ENCODE results near the gene FYB2. TPM values are rescaled to one million over a fixed set of nuclear protein-coding genes. Genes with fewer than 3 reads are reported as not detected.
A peak's percentile ranks its signal among the peaks of the same experiment; 100 is the strongest.

FYB2 gene
- total and polyA plus RNA-seq, 7 experiments from 2014 or later: not detected

GRCh38 chr1:56773341-56774066 lies 45.7 kb downstream of the FYB2 start:
- H3K27ac ChIP-seq (ENCODE audit: low read depth, low read length): no peak overlapping the region
- H3K4me3 ChIP-seq (ENCODE audit: low read length): peak overlapping the region; percentile 38
- H3K9me3 ChIP-seq (ENCODE audit: control insufficient read depth in 2 of 3, low read length in 3 of 3): no peaks in the 10 kb centered on the region
- Mint-ChIP-seq H3K27ac (no peak overlapping the region), H3K36me3 (peaks cover 0 to 1% (median 0%) of the 10 kb centered on the region in 5 donors), H3K4me3 (peak overlapping the region in 8 of 10 donors; percentile 26 to 77 (median 50)), H3K4me1 (peaks cover 6 to 21% (median 8%) of the 10 kb centered on the region in 7 donors), H3K9me3 (peaks cover 0 to 7% (median 0%) of the 10 kb centered on the region in 11 donors), H3K27me3 (peaks cover 0 to 11% (median 8%) of the 10 kb centered on the region in 5 donors)
- CTCF ChIA-PET: no interaction called here
- no peaks in the 10 kb centered on the region for H3K36me3 ChIP-seq (ENCODE audit: control insufficient read depth in 2 of 3, insufficient read depth in 3 of 3, low read length in 3 of 3)
- H3K4me1 ChIP-seq (ENCODE audit: control insufficient read depth in 2 of 2, insufficient read depth in 2 of 2, low read length in 2 of 2): no peaks in the 10 kb centered on the region
- POLR2A ChIA-PET: no interaction called here
- ATAC-seq (no peak), DNase-seq (no peak)
- intact Hi-C loops (cut with micrococcal nuclease): no loop called here
- H3K27me3 ChIP-seq (ENCODE audit: control insufficient read depth in 2 of 2, insufficient read depth in 2 of 2, low read length in 2 of 2): no peaks in the 10 kb centered on the region

GRCh38 chr1:56771717-56772116 lies 47.5 kb downstream of the FYB2 start:
- no peak overlapping the region for H3K4me3 ChIP-seq (ENCODE audit: low read length)
- H3K9me3 ChIP-seq (ENCODE audit: control insufficient read depth in 2 of 3, low read length in 3 of 3): no peaks in the 10 kb centered on the region
- no peaks in the 10 kb centered on the region for H3K4me1 ChIP-seq (ENCODE audit: control insufficient read depth in 2 of 2, insufficient read depth in 2 of 2, low read length in 2 of 2)
- H3K9me3 Mint-ChIP-seq: peaks cover 0 to 7% (median 0%) of the 10 kb centered on the region in 11 donors
- no peaks in the 10 kb centered on the region for H3K36me3 ChIP-seq (ENCODE audit: control insufficient read depth in 2 of 3, insufficient read depth in 3 of 3, low read length in 3 of 3)
- ATAC-seq (no peak), DNase-seq (no peak)
- no peaks in the 10 kb centered on the region for H3K27me3 ChIP-seq (ENCODE audit: control insufficient read depth in 2 of 2, insufficient read depth in 2 of 2, low read length in 2 of 2)
- ChIA-PET POLR2A (no interaction called here), CTCF (no interaction called here)
- intact Hi-C loops (cut with micrococcal nuclease): no loop called here
- no peak overlapping the region for H3K27ac ChIP-seq (ENCODE audit: low read depth, low read length)
- no peak overlapping the region for H3K4me3 Mint-ChIP-seq
- H3K27ac Mint-ChIP-seq: no peak overlapping the region
- H3K27me3 Mint-ChIP-seq: peaks cover 2 to 24% (median 16%) of the 10 kb centered on the region in 5 donors
- peaks cover 4 to 21% (median 8%) of the 10 kb centered on the region in 7 donors for H3K4me1 Mint-ChIP-seq
- peaks cover 0 to 1% (median 0%) of the 10 kb centered on the region in 5 donors for H3K36me3 Mint-ChIP-seq

- Histone ChIP-seq H3K9me3 (ENCODE audit: control insufficient read depth in 2 of 3, low read length in 3 of 3) (no peaks in the 10 kb centered on the region), H3K4me3 (ENCODE audit: low read length) (no peak overlapping the region), H3K27me3 (ENCODE audit: control insufficient read depth in 2 of 2, insufficient read depth in 2 of 2, low read length in 2 of 2) (no peaks in the 10 kb centered on the region), H3K27ac (ENCODE audit: low read depth, low read length) (no peak overlapping the region), H3K36me3 (ENCODE audit: control insufficient read depth in 2 of 3, insufficient read depth in 3 of 3, low read length in 3 of 3) (no peaks in the 10 kb centered on the region), H3K4me1 (ENCODE audit: control insufficient read depth in 2 of 2, insufficient read depth in 2 of 2, low read length in 2 of 2) (no peaks in the 10 kb centered on the region)
- H3K36me3 Mint-ChIP-seq: no peaks in the 10 kb centered on the region
- ATAC-seq (no peak), DNase-seq (no peak)
- H3K9me3 Mint-ChIP-seq: no peaks in the 10 kb centered on the region
- ChIA-PET CTCF (no interaction called here), POLR2A (no interaction called here)
- peaks cover 0 to 3% (median 0%) of the 10 kb centered on the region in 7 donors for H3K4me1 Mint-ChIP-seq
- H3K4me3 Mint-ChIP-seq: no peak overlapping the region
- intact Hi-C loops (cut with micrococcal nuclease): no loop called here
- no peak overlapping the region for H3K27ac Mint-ChIP-seq
- peaks cover 0 to 24% (median 21%) of the 10 kb centered on the region in 5 donors for H3K27me3 Mint-ChIP-seq
These were observed 60.4 kb downstream of the FYB2 start for GRCh38 chr1:56758794-56759193.

- DNase-seq: no peak
- H3K4me3 ChIP-seq (ENCODE audit: low read length): no peak overlapping the region
- H3K4me1 ChIP-seq (ENCODE audit: control insufficient read depth in 2 of 2, insufficient read depth in 2 of 2, low read length in 2 of 2): no peaks in the 10 kb centered on the region
- H3K36me3 ChIP-seq (ENCODE audit: control insufficient read depth in 2 of 3, insufficient read depth in 3 of 3, low read length in 3 of 3): no peaks in the 10 kb centered on the region
- H3K9me3 ChIP-seq (ENCODE audit: control insufficient read depth in 2 of 3, low read length in 3 of 3): no peaks in the 10 kb centered on the region
- no peak overlapping the region for H3K27ac ChIP-seq (ENCODE audit: low read depth, low read length)
- H3K9me3 Mint-ChIP-seq: no peaks in the 10 kb centered on the region
- H3K36me3 Mint-ChIP-seq: no peaks in the 10 kb centered on the region
- intact Hi-C loops (cut with micrococcal nuclease): no loop called here
- ChIA-PET CTCF (no interaction called here), POLR2A (no interaction called here)
- no peak for ATAC-seq
- peaks cover 0 to 25% (median 21%) of the 10 kb centered on the region in 5 donors for H3K27me3 Mint-ChIP-seq
- peaks cover 0 to 3% (median 0%) of the 10 kb centered on the region in 7 donors for H3K4me1 Mint-ChIP-seq
- no peaks in the 10 kb centered on the region for H3K27me3 ChIP-seq (ENCODE audit: control insufficient read depth in 2 of 2, insufficient read depth in 2 of 2, low read length in 2 of 2)
- no peak overlapping the region for H3K4me3 Mint-ChIP-seq
- H3K27ac Mint-ChIP-seq: no peak overlapping the region
These were observed 61.1 kb downstream of the FYB2 start for GRCh38 chr1:56758135-56758534.

- no peak for DNase-seq
- no peaks in the 10 kb centered on the region for H3K36me3 ChIP-seq (ENCODE audit: control insufficient read depth in 2 of 3, insufficient read depth in 3 of 3, low read length in 3 of 3)
- no peak overlapping the region for H3K4me3 ChIP-seq (ENCODE audit: low read length)
- Mint-ChIP-seq H3K36me3 (no peaks in the 10 kb centered on the region), H3K27ac (no peak overlapping the region), H3K9me3 (peaks cover 0 to 2% (median 0%) of the 10 kb centered on the region in 11 donors), H3K4me1 (peaks cover 0 to 3% (median 0%) of the 10 kb centered on the region in 7 donors), H3K27me3 (peaks cover 0 to 41% (median 31%) of the 10 kb centered on the region in 5 donors), H3K4me3 (no peak overlapping the region)
- H3K27ac ChIP-seq (ENCODE audit: low read depth, low read length): no peak overlapping the region
- ChIA-PET CTCF (no interaction called here), POLR2A (no interaction called here)
- ATAC-seq: no peak
- intact Hi-C loops (cut with micrococcal nuclease): no loop called here
- no peaks in the 10 kb centered on the region for H3K9me3 ChIP-seq (ENCODE audit: control insufficient read depth in 2 of 3, low read length in 3 of 3)
- no peaks in the 10 kb centered on the region for H3K4me1 ChIP-seq (ENCODE audit: control insufficient read depth in 2 of 2, insufficient read depth in 2 of 2, low read length in 2 of 2)
- H3K27me3 ChIP-seq (ENCODE audit: control insufficient read depth in 2 of 2, insufficient read depth in 2 of 2, low read length in 2 of 2): no peaks in the 10 kb centered on the region
These were observed 63.3 kb downstream of the FYB2 start for GRCh38 chr1:56755911-56756310.

GRCh38 chr1:56754708-56755479 lies 64.3 kb downstream of the FYB2 start:
- Mint-ChIP-seq H3K9me3 (peaks cover 0 to 2% (median 0%) of the 10 kb centered on the region in 11 donors), H3K4me3 (no peak overlapping the region), H3K27me3 (peaks cover 0 to 41% (median 31%) of the 10 kb centered on the region in 5 donors), H3K4me1 (peaks cover 0 to 3% (median 0%) of the 10 kb centered on the region in 7 donors), H3K27ac (no peak overlapping the region), H3K36me3 (no peaks in the 10 kb centered on the region)
- Histone ChIP-seq H3K4me1 (ENCODE audit: control insufficient read depth in 2 of 2, insufficient read depth in 2 of 2, low read length in 2 of 2) (no peaks in the 10 kb centered on the region), H3K9me3 (ENCODE audit: control insufficient read depth in 2 of 3, low read length in 3 of 3) (no peaks in the 10 kb centered on the region), H3K4me3 (ENCODE audit: low read length) (no peak overlapping the region), H3K27me3 (ENCODE audit: control insufficient read depth in 2 of 2, insufficient read depth in 2 of 2, low read length in 2 of 2) (no peaks in the 10 kb centered on the region), H3K27ac (ENCODE audit: low read depth, low read length) (no peak overlapping the region), H3K36me3 (ENCODE audit: control insufficient read depth in 2 of 3, insufficient read depth in 3 of 3, low read length in 3 of 3) (no peaks in the 10 kb centered on the region)
- intact Hi-C loops (cut with micrococcal nuclease): no loop called here
- ATAC-seq (no peak), DNase-seq (no peak)
- ChIA-PET CTCF (no interaction called here), POLR2A (no interaction called here)
